Measurements from ENCODE around the gene CCDC91. TPM values are rescaled to one million over a fixed set of nuclear protein-coding genes. Genes with fewer than 3 reads are reported as not detected.

The CCDC91 gene
- total RNA-seq, 1 experiment from 2014 or later, result 26.8 TPM

- TF ChIP-seq CTCF (conservative IDR thresholded peaks at IDR 0.05; ENCODE audit: low read depth, low read length) (no peak), EZH2 (IDR thresholded peaks at IDR 0.05; ENCODE audit: borderline replicate concordance, low read depth, low read length, poor library complexity, severe bottlenecking) (no peak)
- Histone ChIP-seq H3K4me1 (ENCODE audit: insufficient read depth, low read length, poor library complexity, severe bottlenecking) (peaks cover 4% of the 10 kb centered on the region), H3K4me3 (ENCODE audit: low read depth, low read length, poor library complexity, severe bottlenecking) (no peak overlapping the region), H3K9me3 (ENCODE audit: low read depth, low read length, poor library complexity, severe bottlenecking) (no peaks in the 10 kb centered on the region), H3K27ac (ENCODE audit: low read depth, low read length, poor library complexity, severe bottlenecking) (no peak overlapping the region), H3K27me3 (replicated peaks; ENCODE audit: insufficient read depth, low read depth, low read length, poor library complexity) (no peaks in the 10 kb centered on the region), H3K36me3 (ENCODE audit: insufficient read depth, low read length, poor library complexity, severe bottlenecking) (no peaks in the 10 kb centered on the region)
- ChIA-PET CTCF (no interaction called here), POLR2A (ENCODE audit: low non-redundant PET) (no interaction called here)
- intact Hi-C loops (cut with micrococcal nuclease; ENCODE audit: unreplicated experiment), result no loop called here
- BruUV-seq (replicated peaks), result no TSS peak
- DNase-seq (ENCODE audit: low spot score), result no peak
These were observed 322.1 kb downstream of the CCDC91 start for GRCh38 chr12:28512406-28512805.

GRCh38 chr12:28512876-28513275, 322.6 kb downstream of the CCDC91 start:
- BruUV-seq (replicated peaks), result no TSS peak
- intact Hi-C loops (cut with micrococcal nuclease; ENCODE audit: unreplicated experiment), result no loop called here
- Histone ChIP-seq H3K9me3 (ENCODE audit: low read depth, low read length, poor library complexity, severe bottlenecking) (no peaks in the 10 kb centered on the region), H3K36me3 (ENCODE audit: insufficient read depth, low read length, poor library complexity, severe bottlenecking) (no peaks in the 10 kb centered on the region), H3K27ac (ENCODE audit: low read depth, low read length, poor library complexity, severe bottlenecking) (no peak overlapping the region), H3K4me3 (ENCODE audit: low read depth, low read length, poor library complexity, severe bottlenecking) (no peak overlapping the region), H3K4me1 (ENCODE audit: insufficient read depth, low read length, poor library complexity, severe bottlenecking) (peaks cover 4% of the 10 kb centered on the region), H3K27me3 (replicated peaks; ENCODE audit: insufficient read depth, low read depth, low read length, poor library complexity) (no peaks in the 10 kb centered on the region)
- peak; percentile 54 for DNase-seq (ENCODE audit: low spot score)
- ChIA-PET POLR2A (ENCODE audit: low non-redundant PET) (no interaction called here), CTCF (no interaction called here)
- no peak for TF ChIP-seq CTCF (conservative IDR thresholded peaks at IDR 0.05; ENCODE audit: low read depth, low read length)
- no peak for TF ChIP-seq EZH2 (IDR thresholded peaks at IDR 0.05; ENCODE audit: borderline replicate concordance, low read depth, low read length, poor library complexity, severe bottlenecking)

GRCh38 chr12:28513983-28514382, 323.7 kb downstream of the CCDC91 start:
- no peak for DNase-seq (ENCODE audit: low spot score)
- CTCF ChIA-PET, result no interaction called here
- TF ChIP-seq EZH2 (IDR thresholded peaks at IDR 0.05; ENCODE audit: borderline replicate concordance, low read depth, low read length, poor library complexity, severe bottlenecking) (no peak), CTCF (conservative IDR thresholded peaks at IDR 0.05; ENCODE audit: low read depth, low read length) (no peak)
- no peak overlapping the region for H3K4me3 ChIP-seq (ENCODE audit: low read depth, low read length, poor library complexity, severe bottlenecking)
- H3K9me3 ChIP-seq (ENCODE audit: low read depth, low read length, poor library complexity, severe bottlenecking), result no peaks in the 10 kb centered on the region
- H3K36me3 ChIP-seq (ENCODE audit: insufficient read depth, low read length, poor library complexity, severe bottlenecking), result no peaks in the 10 kb centered on the region
- POLR2A ChIA-PET (ENCODE audit: low non-redundant PET), result no interaction called here
- no peak overlapping the region for H3K27ac ChIP-seq (ENCODE audit: low read depth, low read length, poor library complexity, severe bottlenecking)
- no TSS peak for BruUV-seq (replicated peaks)
- no peaks in the 10 kb centered on the region for H3K27me3 ChIP-seq (replicated peaks; ENCODE audit: insufficient read depth, low read depth, low read length, poor library complexity)
- intact Hi-C loops (cut with micrococcal nuclease; ENCODE audit: unreplicated experiment), result no loop called here
- peaks cover 4% of the 10 kb centered on the region for H3K4me1 ChIP-seq (ENCODE audit: insufficient read depth, low read length, poor library complexity, severe bottlenecking)

Measured in A673 (cell line).